Naive thymus-derived CD4-positive, alpha-beta T cell (primary cell): ENCODE data around the gene POLR1G. TPM values are rescaled to one million over a fixed set of nuclear protein-coding genes. Genes with fewer than 3 reads are reported as not detected.

Experiments used
- ATAC-seq: fragments of 150-1000 bp; cut with Tn5 transposase; 2 replicates; pipeline ENCODE4 v1.10.0; 2021; ENCODE audit warnings: mild to moderate bottlenecking, moderate library complexity
- CTCF ChIA-PET: fragments of 350-600 bp; sonication (Branson Sonifier 250); formaldehyde crosslinking; loops from one replicate; lab custom pipeline; 2021; ENCODE audit warnings: antibody characterized with exemption; lab: Charles Lee
- POLR2A ChIA-PET: fragments of 350-600 bp; sonication (Branson Sonifier 250); formaldehyde crosslinking; loops from one replicate; lab custom pipeline; 2021; ENCODE audit warnings: antibody characterized with exemption, inconsistent platforms; lab: Charles Lee
- DNase-seq, 9 donors: peaks; one replicate each; pipeline versions ENCODE4 v3.0.0 to v3.0.0-alpha.2; 2020 to 2022; ENCODE audit warnings: mixed read lengths in 1 of 9
- H3K27ac ChIP-seq: one replicate; pipeline ENCODE4 v1.7.0; 2013; ENCODE audit warnings: mild to moderate bottlenecking, low read depth, low read length, moderate library complexity
- H3K27me3 ChIP-seq, 2 donors: one replicate each; pipeline ENCODE4 v1.7.0; 2013; ENCODE audit warnings: low read length in 2 of 2, mild to moderate bottlenecking in 2 of 2, moderate library complexity in 2 of 2; ENCODE audit not compliant: control insufficient read depth in 2 of 2, insufficient read depth in 2 of 2
- H3K36me3 ChIP-seq, 3 experiments: 1 replicate in 2 of 3; 2 replicates in 1 of 3; pipeline ENCODE4 v1.7.0; 2013; ENCODE audit warnings: low read length in 3 of 3, mild to moderate bottlenecking in 3 of 3, moderate library complexity in 1 of 3; ENCODE audit not compliant: insufficient read depth in 3 of 3, control insufficient read depth in 2 of 3
- H3K4me1 ChIP-seq, 2 donors: one replicate each; pipeline ENCODE4 v1.7.0; 2013; ENCODE audit warnings: low read length in 2 of 2, mild to moderate bottlenecking in 2 of 2, moderate library complexity in 1 of 2; ENCODE audit not compliant: control insufficient read depth in 2 of 2, insufficient read depth in 2 of 2
- H3K4me3 ChIP-seq: 2 replicates; pipeline ENCODE4 v1.7.0; 2013; ENCODE audit warnings: mild to moderate bottlenecking, low read length
- H3K9me3 ChIP-seq, 3 experiments: 1 replicate in 2 of 3; 2 replicates in 1 of 3; pipeline ENCODE4 v1.7.0; 2013; ENCODE audit warnings: low read length in 3 of 3; ENCODE audit not compliant: control insufficient read depth in 2 of 3
- H3K27ac Mint-ChIP-seq, 9 donors: one replicate each; pipeline ENCODE4 v1.8.0; 2020 to 2022; ENCODE audit warnings: mixed read lengths in 9 of 9, mild to moderate bottlenecking in 8 of 9, moderate library complexity in 5 of 9, inconsistent platforms in 2 of 9
- H3K27me3 Mint-ChIP-seq, 5 donors: one replicate each; pipeline ENCODE4 v1.8.0; 2021 to 2022; ENCODE audit warnings: mixed read lengths in 5 of 5, mild to moderate bottlenecking in 1 of 5
- H3K36me3 Mint-ChIP-seq, 5 donors: one replicate each; pipeline ENCODE4 v1.8.0; 2020 to 2022; ENCODE audit warnings: mixed read lengths in 5 of 5, mild to moderate bottlenecking in 3 of 5, inconsistent platforms in 1 of 5
- H3K4me1 Mint-ChIP-seq, 7 donors: one replicate each; pipeline ENCODE4 v1.8.0; 2020 to 2022; ENCODE audit warnings: mixed read lengths in 7 of 7, mild to moderate bottlenecking in 3 of 7, inconsistent platforms in 1 of 7
- H3K4me3 Mint-ChIP-seq, 10 donors: one replicate each; pipeline ENCODE4 v1.8.0; 2020 to 2022; ENCODE audit warnings: mild to moderate bottlenecking in 10 of 10, mixed read lengths in 10 of 10, moderate library complexity in 6 of 10, inconsistent platforms in 2 of 10
- H3K9me3 Mint-ChIP-seq, 11 donors: one replicate each; pipeline ENCODE4 v1.8.0; 2020 to 2022; ENCODE audit warnings: mixed read lengths in 11 of 11, mild to moderate bottlenecking in 4 of 11, inconsistent platforms in 1 of 11, moderate library complexity in 1 of 11
- intact Hi-C, 2 donors: fragments of 100-400 bp; cut with micrococcal nuclease; formaldehyde crosslinking; loops; one replicate each; pipeline ENCODE4 v1.15.1; 2023
- polyA plus RNA-seq, 2 donors: library from polyadenylated mRNA; unstranded; fragments of 300-500 nt; fragmentation: Illumina TruSeq; gene quantifications; one replicate each; pipeline ENCODE4 v1.2.3, GENCODE V29; 2021
- total RNA-seq, 6 experiments: library from RNA in 5 of 6; stranded (reverse) in 5 of 6; gene quantifications; 1 replicate in 5 of 6; 2 replicates in 1 of 6; pipeline ENCODE4 v1.2.3 and lab custom pipeline; 2021 to 2026

POLR1G gene
- total and polyA plus RNA-seq, 7 experiments from 2014 or later = 0.45 to 8.2 (median 4.8) TPM

DNA sequence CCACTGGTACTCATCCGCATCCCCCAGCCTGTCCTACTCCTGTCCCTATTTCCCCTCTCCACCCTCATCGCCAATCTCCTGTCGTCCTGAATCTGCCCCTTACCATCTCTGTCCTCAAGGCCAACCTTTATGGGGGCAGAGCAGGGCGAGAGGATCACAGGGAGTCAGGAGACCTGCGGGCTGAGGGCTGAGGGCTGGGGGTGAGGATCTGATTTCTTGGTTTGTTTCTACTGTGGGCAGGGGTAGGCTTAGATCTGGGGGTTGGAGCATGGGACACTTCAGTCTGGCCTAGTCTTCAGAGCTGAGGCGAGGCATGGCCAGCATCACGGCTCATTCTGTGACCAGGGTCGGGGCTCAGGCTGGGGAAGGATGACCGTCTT, 33.8 kb downstream of the POLR1G start:
- POLR2A ChIA-PET = interaction anchor here (0.6 to 2.8 kb wide), 7 partner anchors 12 to 203 kb away, joined by 3 to 64 read pairs (median 6); partner anchors contain the start of gene FOSB
- Mint-ChIP-seq H3K4me3 (peak overlapping the region; percentile 68 to 83 (median 77)), H3K36me3 (no peaks in the 10 kb centered on the region), H3K27ac (peak overlapping the region; percentile 50 to 91 (median 82)), H3K4me1 (peaks cover 30 to 39% (median 37%) of the 10 kb centered on the region in 7 donors), H3K27me3 (peaks cover 0 to 2% (median 0%) of the 10 kb centered on the region in 5 donors), H3K9me3 (peaks cover 0 to 1% (median 0%) of the 10 kb centered on the region in 11 donors)
- no peaks in the 10 kb centered on the region for H3K36me3 ChIP-seq
- no peaks in the 10 kb centered on the region for H3K27me3 ChIP-seq
- ATAC-seq (no peak), DNase-seq (no peak)
- CTCF ChIA-PET = interaction anchor here (0.6 to 8.3 kb wide), 13 partner anchors 12 to 1162 kb away, joined by 3 to 217 read pairs (median 5); partner anchors contain the start of gene FOSB
- peak overlapping the region; percentile 57 for H3K4me3 ChIP-seq
- peaks cover 24 to 25% of the 10 kb centered on the region in 2 donors for H3K4me1 ChIP-seq
- H3K27ac ChIP-seq = peak overlapping the region; percentile 69
- intact Hi-C loops = loop anchor here in 1 of 2 donors (5.0 kb wide), 1 partner anchor 252 kb away; the partner anchor contains the start of genes QPCTL and SNRPD2
- H3K9me3 ChIP-seq = no peaks in the 10 kb centered on the region

DNA sequence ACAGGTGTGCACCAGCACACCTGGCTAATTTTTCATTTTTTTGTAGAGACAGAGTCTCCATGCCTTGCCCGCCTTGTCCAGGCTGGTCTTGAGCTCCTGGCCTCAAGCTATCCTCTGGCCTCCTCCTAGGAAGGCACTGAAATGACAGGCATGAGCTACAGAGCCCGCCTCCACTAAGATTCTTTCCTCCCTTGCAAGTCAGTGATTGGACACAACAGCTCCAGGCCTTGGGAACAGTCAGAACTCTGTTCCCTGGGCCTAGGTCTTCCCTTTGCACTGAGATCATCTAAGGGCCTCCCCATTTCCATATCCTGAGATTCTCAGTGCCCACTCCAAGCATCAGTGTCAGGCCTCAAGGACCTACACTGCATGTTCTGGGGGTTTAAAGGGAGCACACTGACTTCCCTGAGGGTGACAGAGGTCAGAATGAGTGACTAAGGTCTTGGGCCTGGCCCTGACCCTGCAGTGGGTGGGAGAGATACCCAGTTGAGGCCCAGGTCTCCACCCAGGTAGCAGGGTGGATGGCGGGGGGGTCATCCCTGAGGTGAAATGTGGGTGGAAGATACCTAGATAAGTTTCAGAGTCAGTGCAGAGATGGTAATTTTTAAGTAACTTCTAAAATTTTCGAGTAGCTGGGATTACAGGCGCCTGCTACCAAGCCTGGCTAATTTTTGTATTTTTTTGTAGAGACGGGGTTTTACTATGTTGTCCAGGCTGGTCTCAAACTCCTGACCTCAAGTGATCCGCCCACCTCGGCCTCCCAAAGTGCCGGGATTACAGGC, 34.6 kb downstream of the POLR1G start:
- Histone ChIP-seq H3K9me3 (no peaks in the 10 kb centered on the region), H3K4me1 (peaks cover 24 to 25% of the 10 kb centered on the region in 2 donors), H3K4me3 (no peak overlapping the region), H3K36me3 (no peaks in the 10 kb centered on the region), H3K27ac (no peak overlapping the region), H3K27me3 (no peaks in the 10 kb centered on the region)
- CTCF ChIA-PET = interaction anchor here (0.8 to 8.3 kb wide), 4 partner anchors 37 to 397 kb away, joined by 3 to 217 read pairs (median 30); no protein-coding TSS in a partner anchor
- peak overlapping the region; percentile 68 to 83 (median 77) for H3K4me3 Mint-ChIP-seq
- intact Hi-C loops = loop anchor here in 1 of 2 donors (5.0 kb wide), 1 partner anchor 251 kb away; the partner anchor contains the start of genes QPCTL and SNRPD2
- H3K27ac Mint-ChIP-seq = peak overlapping the region; percentile 50 to 91 (median 65)
- POLR2A ChIA-PET = interaction anchor here (0.9 to 2.8 kb wide), 4 partner anchors 27 to 44 kb away, joined by 3 to 64 read pairs (median 8); partner anchors contain the start of gene FOSB
- no peak for DNase-seq
- ATAC-seq = no peak
- H3K27me3 Mint-ChIP-seq = peaks cover 0 to 2% (median 0%) of the 10 kb centered on the region in 5 donors
- H3K36me3 Mint-ChIP-seq = no peaks in the 10 kb centered on the region
- H3K4me1 Mint-ChIP-seq = peaks cover 33 to 44% (median 42%) of the 10 kb centered on the region in 7 donors
- peaks cover 0 to 1% (median 0%) of the 10 kb centered on the region in 11 donors for H3K9me3 Mint-ChIP-seq

GRCh38 chr19:45442408-45442777, 35.9 kb downstream of the POLR1G start:
- ATAC-seq (no peak), DNase-seq (no peak)
- POLR2A ChIA-PET = no interaction called here
- Histone ChIP-seq H3K4me3 (no peak overlapping the region), H3K27ac (no peak overlapping the region), H3K9me3 (no peaks in the 10 kb centered on the region), H3K4me1 (peaks cover 24 to 25% of the 10 kb centered on the region in 2 donors), H3K36me3 (no peaks in the 10 kb centered on the region), H3K27me3 (no peaks in the 10 kb centered on the region)
- Mint-ChIP-seq H3K27me3 (peaks cover 0 to 2% (median 0%) of the 10 kb centered on the region in 5 donors), H3K36me3 (no peaks in the 10 kb centered on the region), H3K9me3 (peaks cover 0 to 1% (median 0%) of the 10 kb centered on the region in 11 donors), H3K27ac (peak overlapping the region; percentile 6 to 92 (median 85)), H3K4me3 (peak overlapping the region; percentile 67 to 93 (median 88)), H3K4me1 (peaks cover 33 to 49% (median 43%) of the 10 kb centered on the region in 7 donors)
- intact Hi-C loops = loop anchor here in 1 of 2 donors (5.0 kb wide), 1 partner anchor 250 kb away; the partner anchor contains the start of genes QPCTL and SNRPD2
- CTCF ChIA-PET = interaction anchor here (8.3 kb wide), 1 partner anchor 36 kb away, joined by 217 read pairs; no protein-coding TSS in a partner anchor

- POLR2A ChIA-PET = interaction anchor here (0.6 kb wide), 1 partner anchor 43 kb away, joined by 3 read pairs; no protein-coding TSS in a partner anchor
- Mint-ChIP-seq H3K4me3 (peak overlapping the region; percentile 67 to 93 (median 88)), H3K36me3 (no peaks in the 10 kb centered on the region), H3K4me1 (peaks cover 33 to 53% (median 46%) of the 10 kb centered on the region in 7 donors), H3K27ac (peak overlapping the region; percentile 6 to 92 (median 85)), H3K27me3 (peaks cover 0 to 2% (median 0%) of the 10 kb centered on the region in 5 donors), H3K9me3 (peaks cover 0 to 1% (median 0%) of the 10 kb centered on the region in 11 donors)
- H3K9me3 ChIP-seq = no peaks in the 10 kb centered on the region
- peak overlapping the region; percentile 63 for H3K27ac ChIP-seq
- ATAC-seq (peak; percentile 58), DNase-seq (peak in 6 of 9 donors; percentile 35 to 76 (median 48))
- peak overlapping the region; percentile 65 for H3K4me3 ChIP-seq
- no peaks in the 10 kb centered on the region for H3K36me3 ChIP-seq
- CTCF ChIA-PET = interaction anchor here (8.3 kb wide), 1 partner anchor 36 kb away, joined by 217 read pairs; no protein-coding TSS in a partner anchor
- peaks cover 24 to 25% of the 10 kb centered on the region in 2 donors for H3K4me1 ChIP-seq
- intact Hi-C loops = loop anchor here (1.0 to 5.0 kb wide), 3 partner anchors 8 to 249 kb away; partner anchors contain the start of genes QPCTL (in 1 of the 2) and SNRPD2 (in 1 of the 2)
- no peaks in the 10 kb centered on the region for H3K27me3 ChIP-seq
Measured at GRCh38 chr19:45442778-45443461, 36.5 kb downstream of the POLR1G start.

GRCh38 chr19:45443462-45444317, 37.2 kb downstream of the POLR1G start:
- POLR2A ChIA-PET = interaction anchor here (0.6 kb wide), 1 partner anchor 42 kb away, joined by 3 read pairs; no protein-coding TSS in a partner anchor
- intact Hi-C loops = loop anchor here (1.0 to 5.0 kb wide), 4 partner anchors 8 to 249 kb away; partner anchors contain the start of genes FOSB (in 1 of the 2), QPCTL (in 1 of the 2) and SNRPD2 (in 1 of the 2)
- no peaks in the 10 kb centered on the region for H3K9me3 ChIP-seq
- Mint-ChIP-seq H3K27ac (peak overlapping the region in 8 of 9 donors; percentile 43 to 95 (median 86)), H3K27me3 (peaks cover 0 to 2% (median 0%) of the 10 kb centered on the region in 5 donors), H3K36me3 (no peaks in the 10 kb centered on the region), H3K9me3 (peaks cover 0 to 3% (median 0%) of the 10 kb centered on the region in 11 donors), H3K4me1 (peaks cover 33 to 60% (median 49%) of the 10 kb centered on the region in 7 donors), H3K4me3 (peak overlapping the region; percentile 67 to 93 (median 91))
- no peaks in the 10 kb centered on the region for H3K36me3 ChIP-seq
- DNase-seq = peak in 5 of 9 donors; percentile 25 to 66 (median 37)
- peak overlapping the region; percentile 65 for H3K4me3 ChIP-seq
- peak overlapping the region; percentile 63 for H3K27ac ChIP-seq
- no peaks in the 10 kb centered on the region for H3K27me3 ChIP-seq
- ATAC-seq = peak; percentile 25
- CTCF ChIA-PET = interaction anchor here (8.3 kb wide), 1 partner anchor 35 kb away, joined by 217 read pairs; no protein-coding TSS in a partner anchor
- H3K4me1 ChIP-seq = peaks cover 24 to 31% of the 10 kb centered on the region in 2 donors
